Measurements from ENCODE around the gene LRRC58.
"Not testable (repeated sequence)": the region's sequence is repeated elsewhere in the genome, so short reads cannot be mapped to it uniquely, and the experiment has no call there.

Gene LRRC58

DNA sequence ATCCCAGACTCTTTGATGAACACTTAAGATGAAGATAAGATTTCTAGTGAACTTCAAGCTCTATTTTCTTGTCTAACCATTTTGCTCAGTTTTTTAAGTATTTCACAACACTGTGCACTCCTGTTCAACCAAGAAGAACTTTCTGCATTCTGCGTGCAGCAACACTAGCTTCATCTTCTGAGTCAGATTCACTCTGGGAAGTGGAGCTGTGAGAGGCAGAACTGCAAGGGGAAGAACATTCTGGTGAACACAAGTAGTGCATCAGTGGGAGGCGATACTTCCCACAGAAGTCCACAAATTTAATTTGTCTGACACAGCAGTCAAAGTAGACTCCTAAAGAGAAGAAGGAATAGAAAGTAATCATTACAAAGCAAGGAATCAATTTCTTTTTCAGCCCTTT is 18.1 kb downstream of the LRRC58 start:
- no peaks in the 10 kb centered on the region for H3K4me1 ChIP-seq (ENCODE audit: low read length)
- no peaks in the 10 kb centered on the region for H3K27me3 ChIP-seq (ENCODE audit: low read depth, low read length)
- H3K9me3 ChIP-seq (ENCODE audit: insufficient read depth, low read length) = no peaks in the 10 kb centered on the region
- no peak overlapping the region for H3K27ac ChIP-seq (ENCODE audit: low read length)
- H3K4me2 ChIP-seq (ENCODE audit: low read length) = no peak overlapping the region
- H4K20me1 ChIP-seq (ENCODE audit: insufficient read depth, low read length) = peaks cover 4% of the 10 kb centered on the region
- no peak overlapping the region for H3K9ac ChIP-seq (ENCODE audit: low read length)
- no peak overlapping the region for H3K4me3 ChIP-seq (ENCODE audit: low read length)
- H2AFZ ChIP-seq (ENCODE audit: low read depth, low read length) = no peak overlapping the region
- H3K79me2 ChIP-seq (ENCODE audit: low read length) = peaks cover 14% of the 10 kb centered on the region
- no peak for TF ChIP-seq EZH2phosphoT487 (IDR thresholded peaks at IDR 0.05; ENCODE audit: low read depth)
- TF ChIP-seq, protein P1, sequence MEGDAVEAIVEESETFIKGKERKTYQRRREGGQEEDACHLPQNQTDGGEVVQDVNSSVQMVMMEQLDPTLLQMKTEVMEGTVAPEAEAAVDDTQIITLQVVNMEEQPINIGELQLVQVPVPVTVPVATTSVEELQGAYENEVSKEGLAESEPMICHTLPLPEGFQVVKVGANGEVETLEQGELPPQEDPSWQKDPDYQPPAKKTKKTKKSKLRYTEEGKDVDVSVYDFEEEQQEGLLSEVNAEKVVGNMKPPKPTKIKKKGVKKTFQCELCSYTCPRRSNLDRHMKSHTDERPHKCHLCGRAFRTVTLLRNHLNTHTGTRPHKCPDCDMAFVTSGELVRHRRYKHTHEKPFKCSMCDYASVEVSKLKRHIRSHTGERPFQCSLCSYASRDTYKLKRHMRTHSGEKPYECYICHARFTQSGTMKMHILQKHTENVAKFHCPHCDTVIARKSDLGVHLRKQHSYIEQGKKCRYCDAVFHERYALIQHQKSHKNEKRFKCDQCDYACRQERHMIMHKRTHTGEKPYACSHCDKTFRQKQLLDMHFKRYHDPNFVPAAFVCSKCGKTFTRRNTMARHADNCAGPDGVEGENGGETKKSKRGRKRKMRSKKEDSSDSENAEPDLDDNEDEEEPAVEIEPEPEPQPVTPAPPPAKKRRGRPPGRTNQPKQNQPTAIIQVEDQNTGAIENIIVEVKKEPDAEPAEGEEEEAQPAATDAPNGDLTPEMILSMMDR (IDR thresholded peaks at IDR 0.05; ENCODE audit: low read depth, low read length) = no peak
- peaks cover 42% of the 10 kb centered on the region for H3K36me3 ChIP-seq (replicated peaks; ENCODE audit: low read depth, low read length)

DNA sequence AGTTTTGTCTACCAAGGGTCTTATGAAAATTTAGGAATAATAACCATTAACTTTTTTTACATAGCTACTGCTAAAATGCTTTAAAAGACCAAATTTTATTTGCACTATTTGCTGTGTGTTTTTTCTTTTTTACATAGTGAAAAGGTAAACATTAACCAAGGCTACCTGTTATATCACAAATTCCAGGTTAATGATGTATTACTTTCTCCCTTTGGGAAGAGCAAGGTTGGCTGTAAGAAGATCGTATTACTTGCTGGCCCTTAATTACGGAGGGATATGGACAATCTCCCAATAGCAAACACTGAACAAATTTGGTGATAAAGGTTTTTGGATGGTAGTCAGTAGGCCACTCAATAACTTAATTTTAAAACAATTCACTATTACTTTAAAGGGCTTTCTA is 22.4 kb downstream of the LRRC58 start:
- no peak overlapping the region for H3K4me3 ChIP-seq (ENCODE audit: low read length)
- no peak overlapping the region for H2AFZ ChIP-seq (ENCODE audit: low read depth, low read length)
- H3K27me3 ChIP-seq (ENCODE audit: low read depth, low read length) = no peaks in the 10 kb centered on the region
- H3K9me3 ChIP-seq (ENCODE audit: insufficient read depth, low read length) = no peaks in the 10 kb centered on the region
- H3K4me2 ChIP-seq (ENCODE audit: low read length) = no peak overlapping the region
- no peaks in the 10 kb centered on the region; the same call in 1 of the 2 replicates for H4K20me1 ChIP-seq (ENCODE audit: insufficient read depth, low read length)
- no peaks in the 10 kb centered on the region for H3K4me1 ChIP-seq (ENCODE audit: low read length)
- H3K36me3 ChIP-seq (replicated peaks; ENCODE audit: low read depth, low read length) = peaks cover 37% of the 10 kb centered on the region
- H3K9ac ChIP-seq (ENCODE audit: low read length) = no peak overlapping the region
- no peak overlapping the region for H3K27ac ChIP-seq (ENCODE audit: low read length)
- TF ChIP-seq, protein P1 (IDR thresholded peaks at IDR 0.05; ENCODE audit: low read depth, low read length) = no peak
- TF ChIP-seq EZH2phosphoT487 (IDR thresholded peaks at IDR 0.05; ENCODE audit: low read depth) = no peak
- H3K79me2 ChIP-seq (ENCODE audit: low read length) = no peaks in the 10 kb centered on the region; the same call in 1 of the 2 replicates

DNA sequence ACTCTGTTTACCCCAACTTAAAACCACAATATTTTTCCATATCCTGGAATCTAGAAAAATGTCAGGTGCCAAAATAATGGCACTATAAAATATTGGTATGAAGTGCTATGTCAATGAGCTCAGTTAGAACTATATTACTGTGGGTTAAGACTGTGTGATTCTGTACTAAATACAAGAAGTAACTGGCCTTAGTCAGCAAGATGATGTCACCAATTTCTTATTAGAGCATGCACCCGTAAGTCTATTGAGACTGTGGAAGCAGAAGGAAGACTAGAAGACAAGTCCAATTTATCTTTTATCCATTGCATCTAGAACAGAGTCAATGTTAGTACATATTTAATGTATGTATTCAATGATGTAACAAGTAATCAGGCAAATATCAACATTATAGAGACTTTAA is 25.0 kb downstream of the LRRC58 start:
- peaks cover 46% of the 10 kb centered on the region for H3K36me3 ChIP-seq (replicated peaks; ENCODE audit: low read depth, low read length)
- no peaks in the 10 kb centered on the region for H3K27me3 ChIP-seq (ENCODE audit: low read depth, low read length)
- TF ChIP-seq EZH2phosphoT487 (IDR thresholded peaks at IDR 0.05; ENCODE audit: low read depth) = no peak
- TF ChIP-seq, protein P1 (IDR thresholded peaks at IDR 0.05; ENCODE audit: low read depth, low read length) = no peak
- no peak overlapping the region for H3K4me3 ChIP-seq (ENCODE audit: low read length)
- H3K9ac ChIP-seq (ENCODE audit: low read length) = no peak overlapping the region
- H3K79me2 ChIP-seq (ENCODE audit: low read length) = no peaks in the 10 kb centered on the region; the same call in 1 of the 2 replicates
- no peaks in the 10 kb centered on the region for H3K4me1 ChIP-seq (ENCODE audit: low read length)
- H4K20me1 ChIP-seq (ENCODE audit: insufficient read depth, low read length) = no peaks in the 10 kb centered on the region
- H3K27ac ChIP-seq (ENCODE audit: low read length) = no peak overlapping the region
- H3K4me2 ChIP-seq (ENCODE audit: low read length) = no peak overlapping the region
- H2AFZ ChIP-seq (ENCODE audit: low read depth, low read length) = no peak overlapping the region
- H3K9me3 ChIP-seq (ENCODE audit: insufficient read depth, low read length) = no peaks in the 10 kb centered on the region

DNA sequence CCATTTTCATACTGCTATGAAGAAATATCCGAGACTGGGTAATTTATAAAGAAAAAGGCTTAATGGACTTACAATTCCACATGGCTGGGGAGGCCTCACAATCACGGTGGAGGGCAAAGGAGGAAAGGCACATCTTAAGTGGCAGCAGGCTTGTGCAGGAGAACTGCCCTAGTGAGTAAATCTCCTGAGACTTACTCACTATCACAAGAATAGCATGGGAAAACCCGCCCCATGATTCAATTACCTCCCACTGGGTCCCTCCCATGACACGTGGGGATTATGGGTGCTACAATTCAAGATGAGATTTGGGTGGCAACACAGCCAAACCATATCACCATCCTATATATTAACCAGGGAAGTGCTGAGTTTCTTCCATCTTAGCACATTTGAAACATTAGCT is 25.4 kb downstream of the LRRC58 start:
- H2AFZ ChIP-seq (ENCODE audit: low read depth, low read length); H3K9me3 ChIP-seq (ENCODE audit: insufficient read depth, low read length); H3K9ac ChIP-seq (ENCODE audit: low read length); H3K4me2 ChIP-seq (ENCODE audit: low read length); H3K27ac ChIP-seq (ENCODE audit: low read length); H3K79me2 ChIP-seq (ENCODE audit: low read length); H3K27me3 ChIP-seq (ENCODE audit: low read depth, low read length); H3K4me1 ChIP-seq (ENCODE audit: low read length); H4K20me1 ChIP-seq (ENCODE audit: insufficient read depth, low read length); H3K4me3 ChIP-seq (ENCODE audit: low read length): not testable (repeated sequence)
- H3K36me3 ChIP-seq (replicated peaks; ENCODE audit: low read depth, low read length) = peaks cover 48% of the 10 kb centered on the region

All from OCI-LY3 (cell line).